Astrocyte (in vitro differentiated cells and primary cell): ENCODE data around the gene THPO.

Experiments used
- EZH2 ChIP-seq: IDR thresholded peaks from 2 replicates; pipeline ENCODE4 v1.6.1; 2012; ENCODE audit warnings: mild to moderate bottlenecking, low read length, inconsistent platforms; ENCODE audit not compliant: insufficient read depth
- TF ChIP-seq, protein P1 (sequence below): IDR thresholded peaks from 2 replicates; pipeline ENCODE4 v1.5.1; 2011; ENCODE audit warnings: low read depth, mild to moderate bottlenecking, inconsistent platforms, low read length, moderate library complexity; ENCODE audit not compliant: insufficient read depth

- TF ChIP-seq, protein P1, sequence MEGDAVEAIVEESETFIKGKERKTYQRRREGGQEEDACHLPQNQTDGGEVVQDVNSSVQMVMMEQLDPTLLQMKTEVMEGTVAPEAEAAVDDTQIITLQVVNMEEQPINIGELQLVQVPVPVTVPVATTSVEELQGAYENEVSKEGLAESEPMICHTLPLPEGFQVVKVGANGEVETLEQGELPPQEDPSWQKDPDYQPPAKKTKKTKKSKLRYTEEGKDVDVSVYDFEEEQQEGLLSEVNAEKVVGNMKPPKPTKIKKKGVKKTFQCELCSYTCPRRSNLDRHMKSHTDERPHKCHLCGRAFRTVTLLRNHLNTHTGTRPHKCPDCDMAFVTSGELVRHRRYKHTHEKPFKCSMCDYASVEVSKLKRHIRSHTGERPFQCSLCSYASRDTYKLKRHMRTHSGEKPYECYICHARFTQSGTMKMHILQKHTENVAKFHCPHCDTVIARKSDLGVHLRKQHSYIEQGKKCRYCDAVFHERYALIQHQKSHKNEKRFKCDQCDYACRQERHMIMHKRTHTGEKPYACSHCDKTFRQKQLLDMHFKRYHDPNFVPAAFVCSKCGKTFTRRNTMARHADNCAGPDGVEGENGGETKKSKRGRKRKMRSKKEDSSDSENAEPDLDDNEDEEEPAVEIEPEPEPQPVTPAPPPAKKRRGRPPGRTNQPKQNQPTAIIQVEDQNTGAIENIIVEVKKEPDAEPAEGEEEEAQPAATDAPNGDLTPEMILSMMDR, result no peak
- TF ChIP-seq EZH2, result no peak
Measured at GRCh38 chr3:184361932-184362667, 15.9 kb downstream of the THPO start.
